KMS-11 (cell line): ENCODE results near the gene MYO7B.

Source experiments
- H2AFZ ChIP-seq: fragments of 200-600 bp; sonication (generic); 2 replicates; pipeline ENCODE4 v1.6.1; 2016; ENCODE audit warnings: antibody characterized with exemption, mixed run types, low read depth
- H3K27ac ChIP-seq: fragments of 200-600 bp; sonication (generic); 2 replicates; pipeline ENCODE4 v1.6.1; 2016; ENCODE audit warnings: mild to moderate bottlenecking, mixed run types
- H3K27me3 ChIP-seq: fragments of 200-600 bp; sonication (generic); 2 replicates; pipeline ENCODE4 v1.6.1; 2017; ENCODE audit warnings: mild to moderate bottlenecking, low read depth, mixed run types, moderate library complexity; ENCODE audit not compliant: insufficient read depth
- H3K36me3 ChIP-seq: fragments of 200-600 bp; sonication (generic); 2 replicates; pipeline ENCODE4 v1.6.1; 2017; ENCODE audit warnings: mild to moderate bottlenecking, mixed run types; ENCODE audit not compliant: insufficient read depth
- H3K4me1 ChIP-seq: fragments of 200-600 bp; sonication (generic); 2 replicates; pipeline ENCODE4 v1.6.1; 2016; ENCODE audit warnings: mild to moderate bottlenecking, low read depth, mixed run types; ENCODE audit not compliant: poor library complexity, severe bottlenecking
- H3K4me2 ChIP-seq: fragments of 200-600 bp; sonication (generic); 2 replicates; pipeline ENCODE4 v1.7.0; 2016; ENCODE audit warnings: mild to moderate bottlenecking, mixed run types
- H3K4me3 ChIP-seq: fragments of 200-600 bp; sonication (generic); IDR thresholded peaks from 2 replicates; pipeline ENCODE4 v1.6.1; 2017; ENCODE audit warnings: low read depth, low read length, mixed read lengths; ENCODE audit not compliant: insufficient read depth
- H3K79me2 ChIP-seq: fragments of 200-600 bp; sonication (generic); 2 replicates; pipeline ENCODE4 v1.6.1; 2016; ENCODE audit warnings: low read depth, mixed run types; ENCODE audit not compliant: insufficient read depth
- H3K9ac ChIP-seq: fragments of 200-600 bp; sonication (generic); 2 replicates; pipeline ENCODE4 v1.6.1; 2016; ENCODE audit warnings: mild to moderate bottlenecking, mixed run types
- H4K20me1 ChIP-seq: fragments of 200-600 bp; sonication (generic); 2 replicates; pipeline ENCODE4 v1.6.1; 2016; ENCODE audit warnings: mild to moderate bottlenecking, mixed run types; ENCODE audit not compliant: insufficient read depth
- CTCF ChIP-seq: fragments of 200-600 bp; sonication (generic); conservative IDR thresholded peaks from 2 replicates; pipeline ENCODE4 v1.6.1; 2017; ENCODE audit warnings: low read depth, mild to moderate bottlenecking, antibody characterized with exemption, low read length, moderate library complexity, mixed read lengths

The MYO7B gene

GRCh38 chr2:127598711-127599110 lies 63.2 kb downstream of the MYO7B start:
- H3K9ac ChIP-seq, result no peak overlapping the region
- no peaks in the 10 kb centered on the region for H3K36me3 ChIP-seq
- H3K27me3 ChIP-seq, result no peaks in the 10 kb centered on the region
- no peak overlapping the region for H3K4me2 ChIP-seq
- H4K20me1 ChIP-seq, result no peaks in the 10 kb centered on the region
- no peak overlapping the region for H3K27ac ChIP-seq
- no peak overlapping the region for H3K4me3 ChIP-seq
- no peaks in the 10 kb centered on the region for H3K4me1 ChIP-seq
- no peaks in the 10 kb centered on the region for H3K79me2 ChIP-seq
- no peak overlapping the region for H2AFZ ChIP-seq
- TF ChIP-seq CTCF, result no peak

- Histone ChIP-seq H3K36me3 (no peaks in the 10 kb centered on the region), H3K27me3 (no peaks in the 10 kb centered on the region), H4K20me1 (no peaks in the 10 kb centered on the region), H3K9ac (no peak overlapping the region), H3K4me3 (no peak overlapping the region), H3K4me2 (no peak overlapping the region), H3K4me1 (no peaks in the 10 kb centered on the region), H3K79me2 (no peaks in the 10 kb centered on the region), H2AFZ (no peak overlapping the region), H3K27ac (no peak overlapping the region)
- no peak for TF ChIP-seq CTCF
Observed at GRCh38 chr2:127599211-127599610, 63.7 kb downstream of the MYO7B start.

- Histone ChIP-seq H3K4me1 (no peaks in the 10 kb centered on the region), H3K4me2 (no peak overlapping the region), H3K27me3 (no peaks in the 10 kb centered on the region), H3K9ac (no peak overlapping the region), H3K4me3 (no peak overlapping the region), H4K20me1 (no peaks in the 10 kb centered on the region), H2AFZ (no peak overlapping the region), H3K79me2 (no peaks in the 10 kb centered on the region), H3K27ac (no peak overlapping the region), H3K36me3 (no peaks in the 10 kb centered on the region)
- TF ChIP-seq CTCF, result no peak
Observed at GRCh38 chr2:127604986-127605385, 69.5 kb downstream of the MYO7B start.

GRCh38 chr2:127605691-127606263 lies 70.3 kb downstream of the MYO7B start:
- Histone ChIP-seq H3K36me3 (no peaks in the 10 kb centered on the region), H3K79me2 (no peaks in the 10 kb centered on the region), H3K4me2 (no peak overlapping the region), H3K9ac (no peak overlapping the region), H4K20me1 (no peaks in the 10 kb centered on the region), H3K27ac (no peak overlapping the region), H2AFZ (no peak overlapping the region), H3K27me3 (no peaks in the 10 kb centered on the region), H3K4me3 (no peak overlapping the region), H3K4me1 (no peaks in the 10 kb centered on the region)
- TF ChIP-seq CTCF, result no peak
